Nephron (organoid): ENCODE measurements around the gene EMC10.

Experiments used
- H3K27ac Mint-ChIP-seq, 3 experiments: 2 replicates each; pipeline ENCODE4 v1.8.0; 2020; ENCODE audit warnings: mixed read lengths in 3 of 3, mild to moderate bottlenecking in 2 of 3, moderate library complexity in 1 of 3
- H3K27me3 Mint-ChIP-seq: 2 replicates; pipeline ENCODE4 v1.8.0; 2021; ENCODE audit warnings: low read depth, mild to moderate bottlenecking, moderate library complexity, mixed read lengths
- H3K36me3 Mint-ChIP-seq: 2 replicates; pipeline ENCODE4 v1.8.0; 2020; ENCODE audit warnings: low read depth, mixed read lengths
- H3K4me1 Mint-ChIP-seq: 2 replicates; pipeline ENCODE4 v1.8.0; 2020; ENCODE audit warnings: mixed read lengths
- H3K4me3 Mint-ChIP-seq, 3 experiments: 2 replicates each; pipeline ENCODE4 v1.8.0; 2020; ENCODE audit warnings: mild to moderate bottlenecking in 3 of 3, mixed read lengths in 3 of 3, moderate library complexity in 2 of 3
- H3K9me3 Mint-ChIP-seq: 2 replicates; pipeline ENCODE4 v1.8.0; 2020; ENCODE audit warnings: mixed read lengths
- CTCF ChIP-seq, 3 experiments: fragments of 200-600 bp; sonication (generic); IDR thresholded peaks; one replicate each; pipeline ENCODE4 v1.5.0; 2021; ENCODE audit warnings: antibody characterized with exemption in 3 of 3; ENCODE audit not compliant: unreplicated experiment in 3 of 3

Gene EMC10

GRCh38 chr19:50532952-50533351, 56.6 kb downstream of the EMC10 start:
- H3K27me3 Mint-ChIP-seq, result no peaks in the 10 kb centered on the region
- TF ChIP-seq CTCF (IDR thresholded peaks at IDR 0.05; ENCODE audit: unreplicated experiment in 3 of 3), result no peak
- H3K36me3 Mint-ChIP-seq, result peaks cover 51% of the 10 kb centered on the region
- H3K4me1 Mint-ChIP-seq, result peaks cover 6% of the 10 kb centered on the region
- no peak overlapping the region for H3K27ac Mint-ChIP-seq
- H3K9me3 Mint-ChIP-seq, result peaks cover 20% of the 10 kb centered on the region
- H3K4me3 Mint-ChIP-seq, result no peak overlapping the region

GRCh38 chr19:50534478-50534877, 58.2 kb downstream of the EMC10 start:
- Mint-ChIP-seq H3K4me3 (no peak overlapping the region), H3K27me3 (no peaks in the 10 kb centered on the region), H3K4me1 (peaks cover 6% of the 10 kb centered on the region), H3K36me3 (peaks cover 51% of the 10 kb centered on the region), H3K9me3 (peaks cover 20% of the 10 kb centered on the region), H3K27ac (no peak overlapping the region)
- TF ChIP-seq CTCF (IDR thresholded peaks at IDR 0.05; ENCODE audit: unreplicated experiment in 3 of 3), result no peak

DNA sequence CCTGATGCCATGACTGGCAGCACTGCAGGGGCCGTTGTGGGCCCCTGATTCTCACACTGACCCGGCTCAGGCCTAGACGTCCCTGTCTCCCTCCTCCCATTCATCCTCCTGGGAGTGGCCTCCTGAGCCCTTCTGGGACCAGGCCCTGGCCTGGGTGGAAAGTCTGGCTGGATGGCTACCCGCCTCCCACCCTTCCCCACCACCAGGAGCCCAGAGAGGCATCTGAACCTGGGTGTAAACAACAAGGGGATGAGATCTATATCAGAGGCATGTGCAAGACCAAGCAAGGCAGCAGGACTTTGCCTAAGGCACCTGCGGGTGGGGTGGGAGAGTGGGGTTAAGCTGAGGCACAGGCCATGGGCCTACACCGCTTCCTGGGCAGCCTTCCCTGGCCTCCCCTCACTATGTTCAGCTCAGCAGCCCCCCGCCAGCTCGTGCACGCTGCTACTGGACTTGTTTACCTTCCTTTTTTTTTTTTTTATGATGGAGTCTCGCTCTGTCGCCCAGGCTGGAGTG, 59.4 kb downstream of the EMC10 start:
- H3K27me3 Mint-ChIP-seq, result no peaks in the 10 kb centered on the region
- H3K4me3 Mint-ChIP-seq, result no peak overlapping the region
- no peak overlapping the region for H3K27ac Mint-ChIP-seq
- H3K36me3 Mint-ChIP-seq, result peaks cover 48% of the 10 kb centered on the region
- no peak for TF ChIP-seq CTCF (IDR thresholded peaks at IDR 0.05; ENCODE audit: unreplicated experiment in 3 of 3)
- peaks cover 20% of the 10 kb centered on the region for H3K9me3 Mint-ChIP-seq
- H3K4me1 Mint-ChIP-seq, result peaks cover 6% of the 10 kb centered on the region

- peaks cover 20% of the 10 kb centered on the region for H3K9me3 Mint-ChIP-seq
- peaks cover 6% of the 10 kb centered on the region for H3K4me1 Mint-ChIP-seq
- peaks cover 46% of the 10 kb centered on the region for H3K36me3 Mint-ChIP-seq
- H3K27me3 Mint-ChIP-seq, result peaks cover 2% of the 10 kb centered on the region
- no peak for TF ChIP-seq CTCF (IDR thresholded peaks at IDR 0.05; ENCODE audit: unreplicated experiment in 3 of 3)
- H3K4me3 Mint-ChIP-seq, result no peak overlapping the region
- no peak overlapping the region for H3K27ac Mint-ChIP-seq
These were observed 60.5 kb downstream of the EMC10 start for GRCh38 chr19:50536662-50537305.

DNA sequence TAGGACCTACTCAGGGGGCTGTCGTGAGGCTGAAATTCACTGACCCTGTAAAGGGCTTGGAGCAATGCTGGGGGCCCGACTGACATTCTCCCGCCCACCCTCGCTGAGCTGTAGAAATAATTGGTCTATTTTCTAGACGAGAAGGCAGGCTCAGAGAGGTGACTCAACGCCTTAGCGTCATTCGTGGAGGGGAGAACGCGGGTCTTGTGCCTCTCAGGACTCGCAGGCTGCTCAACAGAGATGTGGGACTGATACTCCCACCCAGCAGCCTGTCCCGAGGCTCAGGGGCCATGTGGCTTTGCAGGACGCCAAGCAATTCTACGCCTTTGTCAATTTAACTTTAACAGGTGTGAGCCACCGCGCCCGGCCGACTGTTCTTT, 61.0 kb downstream of the EMC10 start:
- H3K4me3 Mint-ChIP-seq, result no peak overlapping the region

More for the DNA sequence above, 61.0 kb downstream of the EMC10 start:
- peaks cover 18% of the 10 kb centered on the region for H3K9me3 Mint-ChIP-seq
- H3K27ac Mint-ChIP-seq, result no peak overlapping the region
- H3K36me3 Mint-ChIP-seq, result peaks cover 47% of the 10 kb centered on the region
- no peak for TF ChIP-seq CTCF (IDR thresholded peaks at IDR 0.05; ENCODE audit: unreplicated experiment in 3 of 3)
- H3K4me1 Mint-ChIP-seq, result peaks cover 6% of the 10 kb centered on the region
- peaks cover 4% of the 10 kb centered on the region for H3K27me3 Mint-ChIP-seq
